ENCODE data around the gene AHRR.

DNA sequence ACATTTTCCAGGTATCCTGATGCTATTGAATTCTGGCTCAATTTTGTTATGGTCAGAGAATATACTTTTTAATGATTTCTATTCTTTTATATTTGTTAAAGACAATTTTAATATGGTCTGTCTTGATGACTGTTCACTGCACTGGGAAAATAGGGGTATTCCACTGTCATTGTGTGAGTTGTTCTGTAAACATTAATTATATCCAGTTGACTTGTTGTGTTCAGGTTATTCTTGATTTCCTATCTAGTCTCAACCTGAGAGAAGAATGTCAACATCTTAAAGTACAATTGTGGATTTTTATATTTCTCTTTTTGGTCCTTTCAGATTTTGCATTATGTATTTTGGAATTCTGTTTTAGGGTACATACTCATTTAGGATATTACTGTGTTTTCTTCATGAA is 61.6 kb downstream of the AHRR start:
- TF ChIP-seq, protein P1, sequence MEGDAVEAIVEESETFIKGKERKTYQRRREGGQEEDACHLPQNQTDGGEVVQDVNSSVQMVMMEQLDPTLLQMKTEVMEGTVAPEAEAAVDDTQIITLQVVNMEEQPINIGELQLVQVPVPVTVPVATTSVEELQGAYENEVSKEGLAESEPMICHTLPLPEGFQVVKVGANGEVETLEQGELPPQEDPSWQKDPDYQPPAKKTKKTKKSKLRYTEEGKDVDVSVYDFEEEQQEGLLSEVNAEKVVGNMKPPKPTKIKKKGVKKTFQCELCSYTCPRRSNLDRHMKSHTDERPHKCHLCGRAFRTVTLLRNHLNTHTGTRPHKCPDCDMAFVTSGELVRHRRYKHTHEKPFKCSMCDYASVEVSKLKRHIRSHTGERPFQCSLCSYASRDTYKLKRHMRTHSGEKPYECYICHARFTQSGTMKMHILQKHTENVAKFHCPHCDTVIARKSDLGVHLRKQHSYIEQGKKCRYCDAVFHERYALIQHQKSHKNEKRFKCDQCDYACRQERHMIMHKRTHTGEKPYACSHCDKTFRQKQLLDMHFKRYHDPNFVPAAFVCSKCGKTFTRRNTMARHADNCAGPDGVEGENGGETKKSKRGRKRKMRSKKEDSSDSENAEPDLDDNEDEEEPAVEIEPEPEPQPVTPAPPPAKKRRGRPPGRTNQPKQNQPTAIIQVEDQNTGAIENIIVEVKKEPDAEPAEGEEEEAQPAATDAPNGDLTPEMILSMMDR (IDR thresholded peaks at IDR 0.05): no peak
- no peak for TF ChIP-seq POLR2AphosphoS5 (IDR thresholded peaks at IDR 0.05; ENCODE audit: insufficient read depth in 1 of 2, low read depth in 1 of 2)
- TF ChIP-seq POLR2A (IDR thresholded peaks at IDR 0.05): no peak
